Kidney (tissue), 14 donors: ENCODE data around the gene RAB19. TPM values are rescaled to one million over a fixed set of nuclear protein-coding genes. Genes with fewer than 3 reads are reported as not detected.
"Not testable (repeated sequence)": the region's sequence is repeated elsewhere in the genome, so short reads cannot be mapped to it uniquely, and the experiment has no call there.

ENCODE experiments used
- DNase-seq, 5 donors: peaks; one replicate each; pipeline ENCODE4 v3.0.0-alpha.2; 2013 to 2020
- FAIRE-seq: peaks from 2 replicates; lab custom pipeline; 2012; peaks lifted over from hg19 to GRCh38; lab: Jason Lieb, UNC
- H3K27ac ChIP-seq, 2 donors: one replicate each; pipeline ENCODE4 v1.7.0; 2013; ENCODE audit warnings: low read depth in 2 of 2, low read length in 2 of 2, inconsistent platforms in 1 of 2
- H3K27me3 ChIP-seq: one replicate; pipeline ENCODE4 v1.7.1; 2013; ENCODE audit warnings: low read length, inconsistent platforms; ENCODE audit not compliant: control insufficient read depth, insufficient read depth
- H3K36me3 ChIP-seq, 3 donors: one replicate each; pipeline versions ENCODE4 v1.7.0 to v1.7.1; 2013; ENCODE audit warnings: low read length in 3 of 3, control low read depth in 1 of 3, inconsistent platforms in 1 of 3; ENCODE audit not compliant: insufficient read depth in 3 of 3, control insufficient read depth in 2 of 3
- H3K4me1 ChIP-seq, 3 donors: one replicate each; pipeline versions ENCODE4 v1.7.0 to v1.7.1; 2013; ENCODE audit warnings: low read length in 3 of 3, inconsistent platforms in 1 of 3, low read depth in 1 of 3; ENCODE audit not compliant: control insufficient read depth in 2 of 3, insufficient read depth in 2 of 3
- H3K4me3 ChIP-seq, 3 donors: one replicate each; pipeline versions ENCODE4 v1.7.0 to v1.8.1; 2013; ENCODE audit warnings: low read length in 3 of 3, control low read depth in 1 of 3, inconsistent platforms in 1 of 3
- H3K9ac ChIP-seq, 3 donors: one replicate each; pipeline versions ENCODE4 v1.7.0 to v1.7.1; 2013; ENCODE audit warnings: low read length in 3 of 3, control low read depth in 1 of 3, inconsistent platforms in 1 of 3
- H3K9me3 ChIP-seq, 3 donors: one replicate each; pipeline versions ENCODE4 v1.7.0 to v1.7.1; 2013; ENCODE audit warnings: low read length in 3 of 3, control low read depth in 1 of 3, inconsistent platforms in 1 of 3; ENCODE audit not compliant: control insufficient read depth in 2 of 3, insufficient read depth in 1 of 3
- CTCF ChIP-seq: IDR thresholded peaks from 3 replicates; pipeline ENCODE4 v1.5.1; 2012; ENCODE audit warnings: mild to moderate bottlenecking, moderate library complexity, borderline replicate concordance; ENCODE audit not compliant: insufficient read depth; ENCODE audit errors: extremely low read depth
- intact Hi-C: fragments of 100-400 bp; cut with DNase I; formaldehyde crosslinking; loops from one replicate; pipeline ENCODE4 v1.11.1; 2022
- polyA plus RNA-seq: library from polyadenylated mRNA; stranded (reverse); fragments of 350-450 nt; fragmentation: Illumina TruSeq; extraction: RNeasy Lipid Tissue Mini Kit (QIAGEN cat#74804); gene quantifications from one replicate; pipeline ENCODE4 v1.2.3, GENCODE V29; 2014; ENCODE audit warnings: low read depth, low replicate concordance; ENCODE audit not compliant: insufficient read depth
- total RNA-seq: library from RNA; stranded (reverse); fragmentation: NEBNext Ultra II Directional; extraction: Animal tissue kit (Norgen Biotek cat#: 25700); gene quantifications from one replicate; pipeline ENCODE4 v1.2.1, GENCODE V29; 2021
- donor health status: control.
- donor health status: control.
- donor health status: control.
- donor health status: control.
- donor health status: control.
- donor health status: DM: yes; HTN: yes; CAD: no.
- donor health status: Normal renal cell carcinoma (clear cell type).

Gene RAB19
- total and polyA plus RNA-seq, 2 donors from 2014 or later: 0.82 to 11.5 TPM

GRCh38 chr7:140402178-140402835 lies 1.6 kb upstream of the RAB19 start:
- intact Hi-C loops: no loop called here
- no peaks in the 10 kb centered on the region for H3K27me3 ChIP-seq
- no peak for TF ChIP-seq CTCF
- DNase-seq (no peak), FAIRE-seq (no peak)
- no peak overlapping the region for H3K4me3 ChIP-seq
- H3K9me3 ChIP-seq: no peaks in the 10 kb centered on the region
- H3K36me3 ChIP-seq: no peaks in the 10 kb centered on the region
- H3K27ac ChIP-seq: no peak overlapping the region
- H3K4me1 ChIP-seq: peaks cover 0 to 4% (median 2%) of the 10 kb centered on the region in 3 donors
- no peak overlapping the region for H3K9ac ChIP-seq

- Histone ChIP-seq H3K4me1 (peaks cover 0 to 4% (median 2%) of the 10 kb centered on the region in 3 donors), H3K9ac (peak overlapping the region in 2 of 3 donors; percentile 28 to 59), H3K27me3 (no peaks in the 10 kb centered on the region), H3K36me3 (no peaks in the 10 kb centered on the region), H3K9me3 (no peaks in the 10 kb centered on the region), H3K4me3 (peak overlapping the region; percentile 69 to 75 (median 70)), H3K27ac (peak overlapping the region; percentile 20 to 73)
- DNase-seq (peak in 4 of 5 donors; percentile 29 to 85 (median 62)), FAIRE-seq (no peak)
- no peak for TF ChIP-seq CTCF
- intact Hi-C loops: no loop called here
These were observed 757 bp downstream of the RAB19 start for GRCh38 chr7:140404565-140405065.

DNA sequence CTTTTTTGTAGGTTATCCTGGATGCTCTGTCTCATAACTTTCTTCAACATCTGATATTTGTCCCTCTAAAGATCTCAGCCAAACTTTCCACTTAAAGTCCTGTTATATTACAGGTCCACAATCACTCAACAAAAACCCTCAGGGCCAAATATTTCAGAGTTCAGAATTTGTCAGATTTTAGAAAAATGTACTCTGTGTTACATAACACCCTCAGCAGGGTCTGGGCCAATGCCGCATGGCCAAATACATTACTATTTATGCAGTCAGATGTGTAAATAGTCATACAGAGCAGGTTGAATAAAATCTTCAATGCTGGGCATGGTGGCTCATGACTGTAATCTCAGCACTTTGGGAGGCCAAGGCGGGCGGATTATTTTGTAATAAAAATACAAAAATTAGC lies 11.5 kb downstream of the RAB19 start:
- no peaks in the 10 kb centered on the region for H3K27me3 ChIP-seq
- no peaks in the 10 kb centered on the region for H3K9me3 ChIP-seq
- no peak overlapping the region for H3K9ac ChIP-seq
- H3K27ac ChIP-seq: no peak overlapping the region
- H3K4me1 ChIP-seq: no peaks in the 10 kb centered on the region
- no peak for TF ChIP-seq CTCF
- FAIRE-seq (no peak), DNase-seq (no peak)
- H3K4me3 ChIP-seq: no peak overlapping the region
- intact Hi-C loops: no loop called here
- H3K36me3 ChIP-seq: peaks cover 0 to 5% (median 2%) of the 10 kb centered on the region in 3 donors

DNA sequence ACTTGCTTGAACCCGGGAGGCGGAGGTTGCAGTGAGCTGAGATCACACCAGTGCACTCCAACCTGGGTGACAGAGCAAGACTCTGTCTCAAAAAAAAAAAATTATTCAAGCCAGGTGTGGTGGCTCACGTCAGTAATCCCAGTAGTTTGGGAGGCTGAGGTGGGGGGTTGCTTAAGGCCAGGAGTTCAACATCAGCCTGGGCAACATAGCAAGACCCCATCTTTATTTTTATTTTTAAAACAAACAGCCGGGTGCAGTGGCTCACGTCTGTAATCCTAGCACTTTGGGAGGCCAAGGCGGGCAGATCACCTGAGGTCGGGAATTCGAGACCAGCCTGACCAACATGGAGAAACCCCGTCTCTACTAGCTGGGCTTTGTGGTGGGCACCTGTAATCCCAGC lies 12.0 kb downstream of the RAB19 start:
- H3K36me3 ChIP-seq, H3K27ac ChIP-seq, DNase-seq, H3K4me3 ChIP-seq, H3K4me1 ChIP-seq, H3K9ac ChIP-seq, FAIRE-seq, H3K9me3 ChIP-seq, H3K27me3 ChIP-seq, intact Hi-C loops: not testable (repeated sequence)
